ENCODE data around the gene CLDN8. TPM values are rescaled to one million over a fixed set of nuclear protein-coding genes. Genes with fewer than 3 reads are reported as not detected.

Gene CLDN8
- total RNA-seq, 3 donors from 2014 or later, result 0.16 to 213 (median 39.7) TPM

GRCh38 chr21:30238168-30238567 lies 22.3 kb upstream of the CLDN8 start:
- DNase-seq (ENCODE audit: low spot score in 2 of 2), result no peak
- Histone ChIP-seq H3K4me1 (peaks cover 0 to 6% of the 10 kb centered on the region in 2 donors), H3K4me3 (no peak overlapping the region), H3K27ac (no peak overlapping the region), H3K36me3 (no peaks in the 10 kb centered on the region), H3K9me3 (no peaks in the 10 kb centered on the region), H3K27me3 (no peaks in the 10 kb centered on the region)
- no peak for TF ChIP-seq POLR2A (IDR thresholded peaks at IDR 0.05)
- no peak for TF ChIP-seq POLR2AphosphoS5 (IDR thresholded peaks at IDR 0.05)
- no peak for TF ChIP-seq CTCF (IDR thresholded peaks at IDR 0.05)
- intact Hi-C loops (cut with DNase I; ENCODE audit: low total_unique reads), result no loop called here

- intact Hi-C loops (cut with DNase I; ENCODE audit: low total_unique reads), result no loop called here
- no peak for DNase-seq (ENCODE audit: low spot score in 2 of 2)
- Histone ChIP-seq H3K27ac (peak overlapping the region in 1 of 2 donors; percentile 43), H3K4me3 (no peak overlapping the region), H3K36me3 (no peaks in the 10 kb centered on the region), H3K27me3 (no peaks in the 10 kb centered on the region), H3K9me3 (no peaks in the 10 kb centered on the region), H3K4me1 (peaks cover 0 to 6% of the 10 kb centered on the region in 2 donors)
- TF ChIP-seq POLR2AphosphoS5 (IDR thresholded peaks at IDR 0.05) (no peak), POLR2A (IDR thresholded peaks at IDR 0.05) (no peak), CTCF (IDR thresholded peaks at IDR 0.05) (no peak)
Measured at GRCh38 chr21:30234643-30235042, 18.7 kb upstream of the CLDN8 start.

GRCh38 chr21:30234050-30234449 lies 18.2 kb upstream of the CLDN8 start:
- DNase-seq (ENCODE audit: low spot score in 2 of 2), result no peak
- H3K36me3 ChIP-seq, result no peaks in the 10 kb centered on the region
- H3K27me3 ChIP-seq, result no peaks in the 10 kb centered on the region
- intact Hi-C loops (cut with DNase I; ENCODE audit: low total_unique reads), result no loop called here
- TF ChIP-seq POLR2AphosphoS5 (IDR thresholded peaks at IDR 0.05) (no peak), CTCF (IDR thresholded peaks at IDR 0.05) (no peak), POLR2A (IDR thresholded peaks at IDR 0.05) (no peak)
- no peak overlapping the region for H3K4me3 ChIP-seq
- no peaks in the 10 kb centered on the region for H3K9me3 ChIP-seq
- peak overlapping the region; percentile 20 to 43 for H3K27ac ChIP-seq
- peaks cover 0 to 6% of the 10 kb centered on the region in 2 donors for H3K4me1 ChIP-seq

GRCh38 chr21:30233228-30234020 lies 17.5 kb upstream of the CLDN8 start:
- H3K27me3 ChIP-seq, result no peaks in the 10 kb centered on the region
- H3K27ac ChIP-seq, result peak overlapping the region; percentile 20 to 43
- peaks cover 0 to 6% of the 10 kb centered on the region in 2 donors for H3K4me1 ChIP-seq
- no peak for DNase-seq (ENCODE audit: low spot score in 2 of 2)
- no peak for TF ChIP-seq CTCF (IDR thresholded peaks at IDR 0.05)
- TF ChIP-seq POLR2AphosphoS5 (IDR thresholded peaks at IDR 0.05), result no peak
- no peak for TF ChIP-seq POLR2A (IDR thresholded peaks at IDR 0.05)
- H3K36me3 ChIP-seq, result no peaks in the 10 kb centered on the region
- no peaks in the 10 kb centered on the region for H3K9me3 ChIP-seq
- H3K4me3 ChIP-seq, result no peak overlapping the region
- intact Hi-C loops (cut with DNase I; ENCODE audit: low total_unique reads), result no loop called here

- no peak for TF ChIP-seq CTCF (IDR thresholded peaks at IDR 0.05)
- no peak for TF ChIP-seq POLR2AphosphoS5 (IDR thresholded peaks at IDR 0.05)
- no peak for TF ChIP-seq POLR2A (IDR thresholded peaks at IDR 0.05)
- no peaks in the 10 kb centered on the region for H3K9me3 ChIP-seq
- H3K36me3 ChIP-seq, result no peaks in the 10 kb centered on the region
- DNase-seq (ENCODE audit: low spot score in 2 of 2), result no peak
- H3K4me1 ChIP-seq, result peaks cover 11 to 15% of the 10 kb centered on the region in 2 donors
- intact Hi-C loops (cut with DNase I; ENCODE audit: low total_unique reads), result no loop called here
- no peaks in the 10 kb centered on the region for H3K27me3 ChIP-seq
- H3K27ac ChIP-seq, result no peak overlapping the region
- H3K4me3 ChIP-seq, result no peak overlapping the region
Measured at GRCh38 chr21:30232011-30232410, 16.1 kb upstream of the CLDN8 start.

Data from breast epithelium (tissue), 4 donors.